HG03095 (cell line): ENCODE data around the gene ELOVL5.
A peak's percentile ranks its signal among the peaks of the same experiment; 100 is the strongest.
"Not testable (repeated sequence)": the region's sequence is repeated elsewhere in the genome, so short reads cannot be mapped to it uniquely, and the experiment has no call there.

Experiments
- ATAC-seq: cut with Tn5 transposase; IDR thresholded peaks from one replicate; pipeline ENCODE4 v1.9.1; 2021; ENCODE audit warnings: moderate library complexity; ENCODE audit not compliant: unreplicated experiment

The ELOVL5 gene

GRCh38 chr6:53330137-53330536, 18.6 kb downstream of the ELOVL5 start:
- ATAC-seq = no peak

GRCh38 chr6:53328375-53328774, 20.4 kb downstream of the ELOVL5 start:
- no peak for ATAC-seq

GRCh38 chr6:53327017-53327395, 21.7 kb downstream of the ELOVL5 start:
- ATAC-seq = no peak

GRCh38 chr6:53326372-53327016, 22.3 kb downstream of the ELOVL5 start:
- ATAC-seq = no peak

GRCh38 chr6:53325785-53326184, 23.0 kb downstream of the ELOVL5 start:
- ATAC-seq = no peak

GRCh38 chr6:53322188-53323029, 26.3 kb downstream of the ELOVL5 start:
- ATAC-seq = no peak

GRCh38 chr6:53321701-53322100, 27.0 kb downstream of the ELOVL5 start:
- ATAC-seq = no peak

GRCh38 chr6:53320964-53321363, 27.8 kb downstream of the ELOVL5 start:
- ATAC-seq = no peak

GRCh38 chr6:53318429-53318828, 30.3 kb downstream of the ELOVL5 start:
- no peak for ATAC-seq

- no peak for ATAC-seq
Observed at GRCh38 chr6:53317861-53318260, 30.9 kb downstream of the ELOVL5 start.

- not testable (repeated sequence) for ATAC-seq
Observed at GRCh38 chr6:53317299-53317698, 31.5 kb downstream of the ELOVL5 start.

GRCh38 chr6:53316142-53316541, 32.6 kb downstream of the ELOVL5 start:
- ATAC-seq = no peak

GRCh38 chr6:53315086-53315724, 33.5 kb downstream of the ELOVL5 start:
- ATAC-seq = no peak

- ATAC-seq = no peak
Observed at GRCh38 chr6:53313784-53314400, 34.9 kb downstream of the ELOVL5 start.

- ATAC-seq = no peak
Observed at GRCh38 chr6:53312355-53312754, 36.4 kb downstream of the ELOVL5 start.

GRCh38 chr6:53311586-53311935, 37.2 kb downstream of the ELOVL5 start:
- no peak for ATAC-seq

- ATAC-seq = no peak
Observed at GRCh38 chr6:53310771-53311585, 37.8 kb downstream of the ELOVL5 start.

- peak; percentile 3 for ATAC-seq
Observed at GRCh38 chr6:53309901-53310300, 38.8 kb downstream of the ELOVL5 start.

- ATAC-seq = peak; percentile 74
Observed at GRCh38 chr6:53309059-53309900, 39.5 kb downstream of the ELOVL5 start.

- peak; percentile 37 for ATAC-seq
Observed at GRCh38 chr6:53306819-53307347, 41.9 kb downstream of the ELOVL5 start.
